ENCODE results near the gene SECISBP2L.
A peak's percentile ranks its signal among the peaks of the same experiment; 100 is the strongest.

Gene SECISBP2L

DNA sequence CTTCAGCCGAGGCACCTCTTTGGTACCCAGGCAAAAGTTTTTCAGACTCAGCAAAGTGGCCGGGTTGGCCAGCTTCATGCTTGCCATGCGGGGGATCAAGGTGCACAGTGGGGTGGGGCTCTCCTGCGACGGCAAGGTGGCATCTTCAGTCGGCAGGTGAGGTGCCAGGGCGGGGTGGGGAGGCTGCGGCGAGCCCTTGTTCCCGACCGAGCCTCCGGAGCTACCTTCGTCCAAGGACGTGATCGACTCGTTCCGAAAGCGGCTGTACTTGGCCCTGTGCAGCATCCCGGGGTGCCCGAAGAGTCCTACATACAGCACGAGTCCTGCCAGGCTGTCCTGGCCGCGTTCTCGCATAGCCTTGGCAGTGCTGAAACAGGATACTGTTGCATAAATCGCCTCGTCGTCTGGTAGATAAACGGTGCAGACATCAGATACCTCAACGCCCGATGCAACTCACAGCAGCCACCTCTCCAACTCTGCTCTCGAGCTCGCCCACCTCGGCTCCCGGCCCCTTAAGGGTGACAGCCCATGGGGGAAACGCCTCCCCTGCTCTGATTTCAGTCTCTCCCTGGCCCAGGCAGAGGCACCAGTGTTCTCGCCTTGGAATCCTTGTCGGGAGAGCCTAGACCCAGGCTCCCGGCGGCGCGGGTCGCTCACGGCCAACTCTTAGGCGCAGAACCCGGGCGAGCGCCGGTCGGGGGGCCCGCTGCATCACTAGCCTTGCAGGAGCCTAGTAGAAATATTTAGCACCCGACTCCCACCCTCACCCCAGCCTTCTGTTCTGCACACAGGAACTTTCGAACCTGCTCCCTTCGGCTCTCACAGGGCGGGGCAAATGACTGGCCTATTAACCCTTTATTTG, 83.4 kb downstream of the SECISBP2L start:
- peak in 1 of 2 experiments; percentile 30 for DNase-seq

DNA sequence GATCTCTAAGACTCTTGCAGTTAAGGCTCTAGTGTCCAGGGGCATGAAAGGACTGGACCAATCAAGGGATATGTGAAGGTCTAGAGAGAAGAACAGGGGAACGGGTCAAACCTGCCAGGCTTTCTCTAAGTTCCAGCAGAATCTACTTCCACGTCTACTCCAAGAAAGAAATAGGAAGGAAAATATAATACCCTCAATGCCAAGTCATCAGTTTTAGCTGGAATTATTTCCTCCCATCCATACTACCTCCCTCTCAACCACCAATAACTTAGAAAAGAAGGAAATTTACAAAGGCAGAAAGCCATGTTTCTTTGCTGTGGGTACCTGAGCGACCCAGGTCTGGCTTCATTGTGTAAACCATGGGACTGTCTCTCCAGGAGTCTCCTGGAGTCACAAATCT, 90.3 kb downstream of the SECISBP2L start:
- no peak for DNase-seq

DNA sequence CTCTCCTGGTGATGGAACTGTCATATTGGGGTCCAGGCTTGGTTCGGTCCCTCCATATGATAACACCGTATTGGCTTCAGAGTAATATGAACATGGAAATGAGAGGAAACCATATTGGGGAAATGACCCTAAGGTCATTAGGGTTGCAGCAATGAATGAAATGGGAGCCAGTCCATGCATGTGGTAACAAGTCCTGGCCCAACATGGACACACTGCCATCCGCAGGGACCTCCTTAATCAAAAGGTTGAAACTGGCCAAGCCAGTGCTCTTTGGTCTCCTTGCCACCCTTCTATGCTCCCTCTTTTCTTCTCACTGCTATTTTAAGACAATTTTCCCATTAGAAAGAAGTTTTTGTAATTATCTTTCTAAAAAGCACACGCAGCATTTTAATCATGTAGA, 90.9 kb downstream of the SECISBP2L start:
- no peak for DNase-seq

DNA sequence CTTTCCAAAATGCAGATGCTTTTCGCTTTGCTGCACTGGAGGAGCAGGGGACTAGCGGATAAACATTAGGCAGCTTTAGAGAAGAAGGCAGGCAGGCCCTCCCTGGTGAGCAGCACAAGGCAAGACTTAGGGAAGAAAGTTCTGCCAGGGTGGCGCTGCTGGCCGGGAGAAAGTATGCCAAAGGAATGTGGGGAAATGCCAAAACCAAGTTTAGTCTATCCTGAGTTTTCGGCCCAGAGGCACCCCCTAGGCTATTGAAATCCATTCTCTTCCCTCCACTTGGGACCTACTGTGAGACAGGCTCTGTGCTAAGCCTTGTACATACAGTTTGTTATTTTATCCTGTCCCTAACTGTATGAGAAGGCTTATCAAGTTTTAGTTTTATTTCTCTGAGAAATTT, 91.7 kb downstream of the SECISBP2L start:
- DNase-seq, result no peak

DNA sequence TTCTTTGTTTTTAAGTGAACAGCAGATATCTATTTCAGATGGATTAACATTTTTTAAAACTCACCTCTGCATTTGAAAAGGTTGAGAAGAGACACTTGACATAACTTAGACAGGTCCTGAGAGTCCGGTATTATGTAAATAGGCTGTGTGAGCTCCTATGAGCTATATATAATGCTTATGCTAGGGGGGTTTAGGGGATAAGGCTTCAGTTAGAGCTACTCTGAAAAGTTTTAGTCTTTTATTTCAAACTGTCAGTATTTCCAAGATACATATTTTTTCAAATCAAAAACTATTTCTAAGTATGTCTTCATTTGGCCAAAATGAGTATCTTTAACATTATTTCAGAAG, 99.4 kb downstream of the SECISBP2L start:
- no peak for DNase-seq

DNA sequence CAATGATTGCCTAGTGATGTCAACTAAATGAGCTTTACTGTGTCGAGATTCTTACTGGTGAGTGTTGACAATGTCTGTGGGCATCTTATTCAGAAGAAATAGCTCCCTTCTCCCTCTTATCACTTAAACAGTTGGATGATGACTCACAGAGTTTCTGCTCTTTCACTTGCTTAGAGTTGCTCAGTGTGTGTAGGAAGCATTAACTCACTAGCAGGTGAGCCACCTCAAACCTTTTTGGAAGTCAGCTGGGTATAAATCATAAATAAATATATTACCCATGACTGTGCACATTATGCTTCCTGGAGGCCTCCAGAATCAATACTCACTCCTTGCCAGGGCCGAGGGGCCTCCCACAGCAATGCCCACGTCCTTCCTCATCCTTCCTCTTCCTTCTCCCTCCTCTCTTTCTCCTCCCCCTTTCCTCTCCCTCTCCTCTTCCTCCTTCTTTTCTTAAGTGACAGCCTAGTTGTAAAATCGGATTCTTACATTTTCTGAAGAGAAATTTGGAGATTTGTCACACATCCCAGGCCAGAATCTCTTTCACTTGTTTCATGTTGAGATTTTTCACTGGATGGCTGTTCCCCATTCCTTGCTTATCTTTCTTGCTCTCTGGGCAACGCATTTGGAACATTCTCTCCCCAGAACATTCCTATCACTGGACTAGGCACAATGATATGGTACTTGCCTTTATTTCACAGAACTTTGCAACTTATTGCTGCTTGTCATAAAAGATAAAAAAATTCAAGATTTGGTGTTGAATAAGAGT, 100.0 kb downstream of the SECISBP2L start:
- no peak for DNase-seq

DNA sequence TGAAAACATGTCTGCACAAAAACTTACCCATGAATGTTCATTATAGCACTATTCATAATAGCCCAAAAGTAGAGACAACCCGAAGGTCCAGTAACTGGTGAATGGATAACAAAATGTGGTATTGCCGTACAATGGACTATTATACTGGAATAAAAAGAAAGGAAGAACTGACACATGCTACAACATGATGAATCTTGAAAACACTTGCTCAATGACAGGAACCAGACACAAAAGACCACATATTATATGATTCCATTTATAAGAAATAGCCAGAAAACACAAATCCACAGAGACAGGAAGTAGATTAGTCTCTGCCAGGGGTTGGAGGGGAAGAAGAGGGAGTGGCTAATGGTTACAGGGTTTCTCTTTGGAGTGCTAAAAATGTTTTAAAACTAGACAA, 100.9 kb downstream of the SECISBP2L start:
- DNase-seq, result no peak

DNA sequence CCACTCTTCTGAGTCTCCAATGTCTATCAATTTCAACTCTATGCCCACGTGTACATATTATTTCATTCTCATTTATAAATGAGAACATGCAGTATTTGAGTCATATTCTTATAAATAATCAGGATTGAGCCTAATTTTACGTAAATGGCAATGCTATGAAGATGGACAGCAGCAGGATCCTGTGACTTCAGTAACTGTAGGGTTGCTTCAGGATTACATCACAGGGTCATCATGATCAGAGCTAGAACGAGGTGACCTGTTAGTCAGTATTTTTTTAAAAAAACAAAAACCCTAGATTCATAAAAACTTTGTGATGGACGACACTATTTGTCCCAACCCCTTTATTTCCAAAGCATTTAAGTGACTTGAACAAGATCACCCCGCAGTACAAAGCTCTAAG, 104.3 kb downstream of the SECISBP2L start:
- DNase-seq, result no peak

DNA sequence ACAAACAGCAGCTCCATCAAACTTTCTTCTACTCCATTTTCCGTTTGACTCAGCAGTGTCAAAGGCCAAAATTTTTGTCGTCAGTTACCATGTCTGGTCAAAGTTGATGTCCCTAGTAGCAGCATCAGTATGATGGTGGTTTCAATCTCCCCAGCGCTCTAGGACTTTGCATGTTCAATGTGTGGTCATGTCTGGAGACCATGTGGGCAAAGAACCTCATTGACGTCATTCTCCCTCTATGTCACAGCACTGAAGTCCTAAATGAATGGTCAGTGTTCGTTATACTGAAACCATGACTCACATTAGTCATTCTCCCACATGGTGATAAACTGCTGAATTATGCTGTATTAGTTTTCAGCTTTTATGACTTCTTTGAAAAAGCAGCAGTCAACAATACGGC, 105.7 kb downstream of the SECISBP2L start:
- no peak for DNase-seq

DNA sequence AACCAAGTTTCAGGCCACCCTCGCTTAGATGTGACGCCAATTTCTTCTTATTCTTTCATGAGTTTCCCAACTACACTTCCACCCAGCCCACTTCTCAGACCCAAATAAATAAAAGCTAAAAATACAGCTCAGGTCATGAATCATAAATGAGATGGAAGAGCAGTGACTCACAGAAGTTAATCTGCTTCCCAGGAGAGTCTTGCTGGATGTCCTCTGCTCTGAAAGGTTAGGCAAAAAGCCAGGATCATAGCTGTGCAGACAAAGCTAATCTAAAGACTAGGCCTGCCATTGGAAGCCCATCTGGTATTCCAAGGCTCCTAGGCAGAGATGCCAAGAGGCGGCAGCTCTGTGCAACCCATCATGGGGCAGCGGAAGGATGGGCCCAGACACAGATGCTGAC, 106.6 kb downstream of the SECISBP2L start:
- DNase-seq, result no peak

Measured in SHP77 (cell line).